A549 (cell line): ENCODE results near the gene MEF2D.

Source experiments
- CTCF ChIP-seq: fragments of >200 bp; sonication (Bioruptor Twin); formaldehyde crosslinking; IDR thresholded peaks from 3 replicates; pipeline ENCODE4 v1.5.1; 2016
- ELK1 ChIP-seq: fragments of 150-350 bp; IDR thresholded peaks from 2 replicates; pipeline ENCODE4 v1.6.1; 2014; ENCODE audit warnings: low read depth, mild to moderate bottlenecking, low read length
- ESRRA ChIP-seq: fragments of 150-350 bp; IDR thresholded peaks from 2 replicates; pipeline ENCODE4 v1.6.1; 2014; ENCODE audit warnings: mild to moderate bottlenecking, low read length, borderline replicate concordance
- HOXB5 ChIP-seq: fragments of 250-450 bp; sonication (Bioruptor Pico); IDR thresholded peaks from 2 replicates; pipeline ENCODE4 v1.5.0; 2020; ENCODE audit warnings: mild to moderate bottlenecking, moderate library complexity
- JUNB ChIP-seq: fragments of >200 bp; sonication (Bioruptor Twin); formaldehyde crosslinking; IDR thresholded peaks from 2 replicates; pipeline ENCODE4 v1.6.1; 2016
- MAZ ChIP-seq: fragments of 150-350 bp; IDR thresholded peaks from 2 replicates; pipeline ENCODE4 v1.6.1; 2014; ENCODE audit warnings: antibody characterized with exemption, low read depth, low read length, borderline replicate concordance
- POLR2A ChIP-seq: IDR thresholded peaks from 2 replicates; pipeline ENCODE4 v1.6.1; 2012; ENCODE audit warnings: mild to moderate bottlenecking, low read length

GRCh38 chr1:156476501-156477298 lies 23.9 kb downstream of the MEF2D start:
- TF ChIP-seq JUNB (no peak), HOXB5 (CRISPR knock-in tag) (no peak), POLR2A (no peak), ELK1 (no peak), MAZ (no peak), ESRRA (no peak), CTCF (no peak)
